Measurements from ENCODE around the gene PPP1R1B.

GRCh38 chr17:39617446-39618245 lies 9.1 kb upstream of the PPP1R1B start:
- TF ChIP-seq POLR2A (IDR thresholded peaks at IDR 0.05), result no peak
- no peak for TF ChIP-seq CTCF (IDR thresholded peaks at IDR 0.05)
